HEK293 (cell line): ENCODE data around the gene INTS1.

Experiments used
- CTCF ChIA-PET: fragments of 350-600 bp; formaldehyde crosslinking; extraction: SDS; loops from one replicate; lab custom pipeline; 2021; ENCODE audit warnings: antibody characterized with exemption; lab: Yijun Ruan, JAX
- POLR2A ChIA-PET: fragments of 300-600 bp; formaldehyde crosslinking; extraction: SDS; loops from one replicate; lab custom pipeline; 2020; ENCODE audit warnings: antibody characterized with exemption, inconsistent platforms; lab: Yijun Ruan, JAX
- H3K27ac ChIP-seq: fragments of 200-500 bp; sonication (Bioruptor generic); 2 replicates; pipeline ENCODE4 v1.5.1; 2014; ENCODE audit warnings: low read depth, low read length, control low read depth, inconsistent platforms; ENCODE audit errors: extremely low read depth
- H3K36me3 ChIP-seq, 2 experiments: fragments of 200-500 bp in 1 of 2; sonication (Bioruptor generic) in 1 of 2; 1 replicate in 1 of 2; 2 replicates in 1 of 2; pipeline ENCODE4 v1.5.1; 2014 to 2017; ENCODE audit warnings: inconsistent platforms in 2 of 2, low read length in 2 of 2; ENCODE audit not compliant: control insufficient read depth in 2 of 2, insufficient read depth in 1 of 2
- H3K4me1 ChIP-seq: fragments of 200-500 bp; sonication (Bioruptor generic); 2 replicates; pipeline ENCODE4 v1.5.1; 2014; ENCODE audit warnings: mild to moderate bottlenecking, low read length, inconsistent platforms; ENCODE audit not compliant: control insufficient read depth, insufficient read depth
- H3K4me3 ChIP-seq: 2 replicates; pipeline ENCODE4 v1.5.1; 2011; ENCODE audit warnings: low read depth, mild to moderate bottlenecking, control low read depth, low read length, moderate library complexity
- H3K9me3 ChIP-seq: fragments of 200-500 bp; sonication (Bioruptor generic); 2 replicates; pipeline ENCODE4 v1.5.1; 2014; ENCODE audit warnings: low read depth, low read length, inconsistent platforms; ENCODE audit not compliant: control insufficient read depth, insufficient read depth
- EGR2 ChIP-seq: fragments of 450-650 bp; formaldehyde crosslinking; IDR thresholded peaks from 2 replicates; pipeline ENCODE4 v1.5.1; 2016; ENCODE audit warnings: low read depth, missing biosample characterization, missing genetic modification characterization
- GLIS1 ChIP-seq: fragments of 450-650 bp; formaldehyde crosslinking; IDR thresholded peaks from 2 replicates; pipeline ENCODE4 v1.5.1; 2016; ENCODE audit warnings: missing biosample characterization, missing genetic modification characterization
- GLIS2 ChIP-seq: fragments of 450-650 bp; formaldehyde crosslinking; IDR thresholded peaks from 2 replicates; pipeline ENCODE4 v1.5.1; 2016; ENCODE audit warnings: missing biosample characterization, missing genetic modification characterization
- HOXA7 ChIP-seq: sonication (generic); formaldehyde crosslinking; IDR thresholded peaks from 2 replicates; pipeline ENCODE4 v1.8.1; 2022; ENCODE audit warnings: missing genetic modification reagents, borderline replicate concordance
- KLF1 ChIP-seq: fragments of 450-650 bp; formaldehyde crosslinking; IDR thresholded peaks from 2 replicates; pipeline ENCODE4 v1.5.1; 2016; ENCODE audit warnings: missing biosample characterization, missing genetic modification characterization
- KLF10 ChIP-seq: fragments of 450-650 bp; IDR thresholded peaks from 2 replicates; pipeline ENCODE4 v1.5.1; 2018; ENCODE audit warnings: missing biosample characterization, mild to moderate bottlenecking, missing genetic modification characterization
- KLF8 ChIP-seq: fragments of 450-650 bp; formaldehyde crosslinking; IDR thresholded peaks from 2 replicates; pipeline ENCODE4 v1.5.1; 2016; ENCODE audit warnings: missing biosample characterization, missing genetic modification characterization
- OSR2 ChIP-seq: fragments of 450-650 bp; formaldehyde crosslinking; IDR thresholded peaks from 2 replicates; pipeline ENCODE4 v1.5.1; 2016; ENCODE audit warnings: missing biosample characterization, missing genetic modification characterization
- SCRT1 ChIP-seq: fragments of 450-650 bp; formaldehyde crosslinking; IDR thresholded peaks from 2 replicates; pipeline ENCODE4 v1.5.1; 2016; ENCODE audit warnings: missing biosample characterization, missing genetic modification characterization, borderline replicate concordance
- SCRT2 ChIP-seq: fragments of 450-650 bp; formaldehyde crosslinking; IDR thresholded peaks from 2 replicates; pipeline ENCODE4 v1.5.1; 2016; ENCODE audit warnings: missing biosample characterization, missing genetic modification characterization
- SP2 ChIP-seq: fragments of 450-650 bp; formaldehyde crosslinking; IDR thresholded peaks from 2 replicates; pipeline ENCODE4 v1.5.1; 2016; ENCODE audit warnings: missing biosample characterization, missing genetic modification characterization
- TRIM28 ChIP-seq: IDR thresholded peaks from 2 replicates; pipeline ENCODE4 v1.6.1; 2011; ENCODE audit warnings: low read length, control low read depth, borderline replicate concordance
- ZBTB1 ChIP-seq: fragments of 450-650 bp; formaldehyde crosslinking; IDR thresholded peaks from 2 replicates; pipeline ENCODE4 v1.5.1; 2016; ENCODE audit warnings: missing biosample characterization, missing genetic modification characterization
- ZBTB20 ChIP-seq: fragments of 450-650 bp; formaldehyde crosslinking; IDR thresholded peaks from 2 replicates; pipeline ENCODE4 v1.5.1; 2016; ENCODE audit warnings: missing biosample characterization, missing genetic modification characterization
- ZBTB7A ChIP-seq: fragments of 450-650 bp; formaldehyde crosslinking; IDR thresholded peaks from 2 replicates; pipeline ENCODE4 v1.5.1; 2016; ENCODE audit warnings: low read depth, missing biosample characterization, missing genetic modification characterization
- ZFP37 ChIP-seq: fragments of 450-650 bp; formaldehyde crosslinking; IDR thresholded peaks from 2 replicates; pipeline ENCODE4 v1.5.1; 2016; ENCODE audit warnings: missing biosample characterization, missing genetic modification characterization
- ZNF341 ChIP-seq: fragments of 450-650 bp; formaldehyde crosslinking; IDR thresholded peaks from 2 replicates; pipeline ENCODE4; 2016; ENCODE audit warnings: low read depth, missing biosample characterization, missing genetic modification characterization
- ZNF433 ChIP-seq: fragments of 450-650 bp; formaldehyde crosslinking; IDR thresholded peaks from 2 replicates; pipeline ENCODE4 v1.5.1; 2016; ENCODE audit warnings: missing biosample characterization, missing genetic modification characterization, low read depth
- ZNF514 ChIP-seq: fragments of 450-650 bp; formaldehyde crosslinking; IDR thresholded peaks from 2 replicates; pipeline ENCODE4 v1.5.1; 2016; ENCODE audit warnings: missing biosample characterization, missing genetic modification characterization
- ZNF544 ChIP-seq: fragments of 450-650 bp; formaldehyde crosslinking; IDR thresholded peaks from 2 replicates; pipeline ENCODE4 v1.5.0; 2017; ENCODE audit warnings: missing biosample characterization, missing genetic modification characterization
- ZNF561 ChIP-seq: fragments of 450-650 bp; IDR thresholded peaks from 2 replicates; pipeline ENCODE4 v1.5.1; 2018; ENCODE audit warnings: missing biosample characterization, missing genetic modification characterization, borderline replicate concordance
- ZNF629 ChIP-seq: fragments of 450-650 bp; formaldehyde crosslinking; IDR thresholded peaks from 2 replicates; pipeline ENCODE4 v1.5.1; 2017; ENCODE audit warnings: missing biosample characterization, missing genetic modification characterization
- ZNF76 ChIP-seq: fragments of 450-650 bp; formaldehyde crosslinking; IDR thresholded peaks from 2 replicates; pipeline ENCODE4; 2016; ENCODE audit warnings: low read depth, missing biosample characterization, missing genetic modification characterization, borderline replicate concordance
- ZNF777 ChIP-seq: fragments of 450-650 bp; formaldehyde crosslinking; IDR thresholded peaks from 2 replicates; pipeline ENCODE4 v1.5.1; 2017; ENCODE audit warnings: missing biosample characterization, missing genetic modification characterization, borderline replicate concordance
- ZNF830 ChIP-seq: fragments of 450-650 bp; IDR thresholded peaks from 2 replicates; pipeline ENCODE4 v1.5.0; 2018; ENCODE audit warnings: missing biosample characterization, missing genetic modification characterization, low read depth, mild to moderate bottlenecking, moderate library complexity
- ZNF837 ChIP-seq: fragments of 450-650 bp; formaldehyde crosslinking; IDR thresholded peaks from 2 replicates; pipeline ENCODE4 v1.5.1; 2016; ENCODE audit warnings: missing biosample characterization, missing genetic modification characterization
- ZSCAN30 ChIP-seq: fragments of 450-650 bp; IDR thresholded peaks from 2 replicates; pipeline ENCODE4 v1.5.1; 2018; ENCODE audit warnings: missing biosample characterization, mild to moderate bottlenecking, missing genetic modification characterization, moderate library complexity
- TF ChIP-seq, protein P1 (sequence below): fragments of 450-650 bp; formaldehyde crosslinking; conservative IDR thresholded peaks from 2 replicates; pipeline ENCODE4 v1.5.1; 2016; ENCODE audit warnings: low read depth, missing biosample characterization, missing genetic modification characterization
- TF ChIP-seq, protein P2 (sequence below): fragments of 450-650 bp; formaldehyde crosslinking; optimal IDR thresholded peaks from 2 replicates; pipeline ENCODE3; 2016; ENCODE audit warnings: missing biosample characterization, mild to moderate bottlenecking, missing genetic modification characterization
- TF ChIP-seq, protein P3 (sequence below): fragments of 450-650 bp; formaldehyde crosslinking; IDR thresholded peaks from 2 replicates; pipeline ENCODE4 v1.5.1; 2017; ENCODE audit warnings: missing biosample characterization, missing genetic modification characterization

The INTS1 gene

DNA sequence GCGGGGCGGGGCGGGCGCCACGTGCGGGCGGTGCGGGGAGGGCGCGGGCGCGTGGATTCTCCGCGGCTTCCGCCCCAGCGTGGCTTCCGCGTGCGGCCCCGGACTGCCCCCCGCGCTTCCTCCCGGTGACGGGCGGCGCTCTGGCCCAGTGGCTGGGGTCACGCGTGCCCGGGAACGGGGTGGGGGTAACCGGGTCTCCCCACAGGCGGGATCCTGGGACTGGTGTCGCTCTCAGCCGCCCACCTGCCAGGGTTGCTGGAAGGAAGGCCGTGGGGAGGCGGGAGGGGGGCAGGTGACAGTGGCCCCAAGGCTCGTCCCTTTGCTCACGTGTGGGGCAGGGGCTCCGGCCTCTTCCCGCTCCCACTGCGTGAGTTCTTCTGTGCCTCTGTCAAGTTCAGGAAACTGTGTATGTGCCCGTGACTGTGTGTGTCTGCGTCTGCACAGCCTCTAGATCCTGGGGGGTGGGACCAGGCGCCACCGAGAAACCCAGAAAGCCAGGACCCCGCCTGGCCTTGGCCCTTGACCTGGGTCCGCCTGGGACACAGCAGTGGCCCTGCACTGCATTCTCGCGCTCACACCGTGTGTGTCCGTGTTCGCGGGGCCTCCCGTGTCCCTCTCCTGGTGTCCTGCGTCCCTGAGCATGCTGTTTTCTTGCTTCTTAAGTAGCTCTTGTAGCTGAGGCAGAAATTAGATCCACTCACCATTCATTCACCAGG, 27.2 kb upstream of the INTS1 start:
- H3K9me3 ChIP-seq = no peaks in the 10 kb centered on the region
- ChIA-PET POLR2A (interaction anchor here (0.7 to 1.3 kb wide), 3 partner anchors 23 to 57 kb away, joined by 3 to 8 read pairs (median 3); partner anchors contain the start of gene INTS1), CTCF (interaction anchor here (0.6 to 2.4 kb wide), 3 partner anchors 25 to 721 kb away, joined by 3 to 11 read pairs (median 4); partner anchors contain the start of gene TMEM184A)
- H3K27ac ChIP-seq = peak overlapping the region; percentile 50; the same call in 1 of the 2 replicates
- H3K36me3 ChIP-seq = no peaks in the 10 kb centered on the region
- H3K4me3 ChIP-seq = peak overlapping the region; percentile 71
- H3K4me1 ChIP-seq = peaks cover 17% of the 10 kb centered on the region
- TF ChIP-seq, protein P1, sequence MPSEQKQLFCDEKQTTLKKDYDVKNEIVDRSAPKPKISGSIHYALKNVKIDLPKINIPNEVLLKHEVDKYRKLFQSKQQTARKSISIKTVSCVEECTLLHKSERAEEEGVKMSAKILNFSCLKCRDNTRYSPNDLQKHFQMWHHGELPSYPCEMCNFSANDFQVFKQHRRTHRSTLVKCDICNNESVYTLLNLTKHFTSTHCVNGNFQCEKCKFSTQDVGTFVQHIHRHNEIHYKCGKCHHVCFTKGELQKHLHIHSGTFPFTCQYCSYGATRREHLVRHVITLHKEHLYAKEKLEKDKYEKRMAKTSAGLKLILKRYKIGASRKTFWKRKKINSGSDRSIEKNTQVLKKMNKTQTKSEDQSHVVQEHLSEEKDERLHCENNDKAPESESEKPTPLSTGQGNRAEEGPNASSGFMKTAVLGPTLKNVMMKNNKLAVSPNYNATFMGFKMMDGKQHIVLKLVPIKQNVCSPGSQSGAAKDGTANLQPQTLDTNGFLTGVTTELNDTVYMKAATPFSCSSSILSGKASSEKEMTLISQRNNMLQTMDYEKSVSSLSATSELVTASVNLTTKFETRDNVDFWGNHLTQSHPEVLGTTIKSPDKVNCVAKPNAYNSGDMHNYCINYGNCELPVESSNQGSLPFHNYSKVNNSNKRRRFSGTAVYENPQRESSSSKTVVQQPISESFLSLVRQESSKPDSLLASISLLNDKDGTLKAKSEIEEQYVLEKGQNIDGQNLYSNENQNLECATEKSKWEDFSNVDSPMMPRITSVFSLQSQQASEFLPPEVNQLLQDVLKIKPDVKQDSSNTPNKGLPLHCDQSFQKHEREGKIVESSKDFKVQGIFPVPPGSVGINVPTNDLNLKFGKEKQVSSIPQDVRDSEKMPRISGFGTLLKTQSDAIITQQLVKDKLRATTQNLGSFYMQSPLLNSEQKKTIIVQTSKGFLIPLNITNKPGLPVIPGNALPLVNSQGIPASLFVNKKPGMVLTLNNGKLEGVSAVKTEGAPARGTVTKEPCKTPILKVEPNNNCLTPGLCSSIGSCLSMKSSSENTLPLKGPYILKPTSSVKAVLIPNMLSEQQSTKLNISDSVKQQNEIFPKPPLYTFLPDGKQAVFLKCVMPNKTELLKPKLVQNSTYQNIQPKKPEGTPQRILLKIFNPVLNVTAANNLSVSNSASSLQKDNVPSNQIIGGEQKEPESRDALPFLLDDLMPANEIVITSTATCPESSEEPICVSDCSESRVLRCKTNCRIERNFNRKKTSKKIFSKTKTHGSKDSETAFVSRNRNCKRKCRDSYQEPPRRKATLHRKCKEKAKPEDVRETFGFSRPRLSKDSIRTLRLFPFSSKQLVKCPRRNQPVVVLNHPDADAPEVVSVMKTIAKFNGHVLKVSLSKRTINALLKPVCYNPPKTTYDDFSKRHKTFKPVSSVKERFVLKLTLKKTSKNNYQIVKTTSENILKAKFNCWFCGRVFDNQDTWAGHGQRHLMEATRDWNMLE (tag by site-specific recombination) = no peak
- TF ChIP-seq HOXA7 (CRISPR knock-in tag) (no peak), ZNF561 (tag by site-specific recombination) (no peak), ZBTB20 (tag by site-specific recombination) (peak; percentile 71), ZNF76 (tag by site-specific recombination) (no peak), ZNF544 (tag by site-specific recombination) (no peak), SCRT1 (tag by site-specific recombination) (no peak), SP2 (tag by site-specific recombination) (peak; percentile 34; the same call in 1 of the 2 replicates), TRIM28 (no peak), ZFP37 (tag by site-specific recombination) (no peak), EGR2 (tag by site-specific recombination) (peak; percentile 27; the same call in 1 of the 2 replicates), ZNF433 (tag by site-specific recombination) (no peak), ZBTB1 (tag by site-specific recombination) (no peak), KLF8 (tag by site-specific recombination) (peak; percentile 13; the same call in 1 of the 2 replicates), ZNF341 (tag by site-specific recombination) (no peak), GLIS2 (tag by site-specific recombination) (peak; percentile 85), ZSCAN30 (no peak), ZNF837 (no peak), SCRT2 (tag by site-specific recombination) (no peak), KLF1 (no peak), OSR2 (tag by site-specific recombination) (peak; percentile 83), ZNF777 (tag by site-specific recombination) (no peak), GLIS1 (tag by site-specific recombination) (peak; percentile 17; the same call in 1 of the 2 replicates), ZNF629 (tag by site-specific recombination) (no peak), ZNF514 (tag by site-specific recombination) (no peak), ZNF830 (tag by site-specific recombination) (no peak), KLF10 (no peak), ZBTB7A (tag by site-specific recombination) (no peak)
- TF ChIP-seq, protein P2, sequence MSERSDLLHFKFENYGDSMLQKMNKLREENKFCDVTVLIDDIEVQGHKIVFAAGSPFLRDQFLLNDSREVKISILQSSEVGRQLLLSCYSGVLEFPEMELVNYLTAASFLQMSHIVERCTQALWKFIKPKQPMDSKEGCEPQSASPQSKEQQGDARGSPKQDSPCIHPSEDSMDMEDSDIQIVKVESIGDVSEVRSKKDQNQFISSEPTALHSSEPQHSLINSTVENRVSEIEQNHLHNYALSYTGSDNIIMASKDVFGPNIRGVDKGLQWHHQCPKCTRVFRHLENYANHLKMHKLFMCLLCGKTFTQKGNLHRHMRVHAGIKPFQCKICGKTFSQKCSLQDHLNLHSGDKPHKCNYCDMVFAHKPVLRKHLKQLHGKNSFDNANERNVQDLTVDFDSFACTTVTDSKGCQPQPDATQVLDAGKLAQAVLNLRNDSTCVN (tag by site-specific recombination) = peak; percentile 55
- TF ChIP-seq, protein P3, sequence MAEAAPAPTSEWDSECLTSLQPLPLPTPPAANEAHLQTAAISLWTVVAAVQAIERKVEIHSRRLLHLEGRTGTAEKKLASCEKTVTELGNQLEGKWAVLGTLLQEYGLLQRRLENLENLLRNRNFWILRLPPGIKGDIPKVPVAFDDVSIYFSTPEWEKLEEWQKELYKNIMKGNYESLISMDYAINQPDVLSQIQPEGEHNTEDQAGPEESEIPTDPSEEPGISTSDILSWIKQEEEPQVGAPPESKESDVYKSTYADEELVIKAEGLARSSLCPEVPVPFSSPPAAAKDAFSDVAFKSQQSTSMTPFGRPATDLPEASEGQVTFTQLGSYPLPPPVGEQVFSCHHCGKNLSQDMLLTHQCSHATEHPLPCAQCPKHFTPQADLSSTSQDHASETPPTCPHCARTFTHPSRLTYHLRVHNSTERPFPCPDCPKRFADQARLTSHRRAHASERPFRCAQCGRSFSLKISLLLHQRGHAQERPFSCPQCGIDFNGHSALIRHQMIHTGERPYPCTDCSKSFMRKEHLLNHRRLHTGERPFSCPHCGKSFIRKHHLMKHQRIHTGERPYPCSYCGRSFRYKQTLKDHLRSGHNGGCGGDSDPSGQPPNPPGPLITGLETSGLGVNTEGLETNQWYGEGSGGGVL (tag by site-specific recombination) = no peak
